ENCODE results near the gene TMEM273.

TMEM273 gene

GRCh38 chr10:49106451-49106850 is 81.7 kb downstream of the TMEM273 start:
- no peaks in the 10 kb centered on the region for H3K27me3 ChIP-seq (ENCODE audit: insufficient read depth, low read length)
- H3K9me2 ChIP-seq (ENCODE audit: low read depth, low read length) = no peaks in the 10 kb centered on the region
- no peak overlapping the region for H3K9ac ChIP-seq (ENCODE audit: low read length)
- H3K9me3 ChIP-seq (ENCODE audit: low read length) = no peaks in the 10 kb centered on the region
- H3K4me3 ChIP-seq (ENCODE audit: low read depth, low read length, poor library complexity, severe bottlenecking) = no peak overlapping the region
- no peak overlapping the region for H3K27ac ChIP-seq (ENCODE audit: low read depth, low read length, poor library complexity, severe bottlenecking)
- no peaks in the 10 kb centered on the region for H4K20me1 ChIP-seq (ENCODE audit: insufficient read depth, low read length)
- no peak overlapping the region for H2AFZ ChIP-seq (ENCODE audit: low read length)
- H3K79me2 ChIP-seq (ENCODE audit: insufficient read depth, low read length) = no peaks in the 10 kb centered on the region
- H3K4me1 ChIP-seq (ENCODE audit: insufficient read depth, low read length, severe bottlenecking) = no peaks in the 10 kb centered on the region
- no peaks in the 10 kb centered on the region for H3K36me3 ChIP-seq (ENCODE audit: insufficient read depth, low read length)
- H3F3A ChIP-seq (ENCODE audit: insufficient read depth, low read length) = no peaks in the 10 kb centered on the region
- no peak overlapping the region for H3K4me2 ChIP-seq (ENCODE audit: low read length)
- no peak for TF ChIP-seq CTCF (IDR thresholded peaks at IDR 0.05; ENCODE audit: low read length)

GRCh38 chr10:49105076-49105475 is 83.1 kb downstream of the TMEM273 start:
- H3K4me3 ChIP-seq (ENCODE audit: low read depth, low read length, poor library complexity, severe bottlenecking) = no peak overlapping the region
- no peak overlapping the region for H3K27ac ChIP-seq (ENCODE audit: low read depth, low read length, poor library complexity, severe bottlenecking)
- TF ChIP-seq CTCF (IDR thresholded peaks at IDR 0.05; ENCODE audit: low read length) = no peak
- TF ChIP-seq EZH2 (IDR thresholded peaks at IDR 0.05; ENCODE audit: borderline replicate concordance, low read length) = no peak
- no peaks in the 10 kb centered on the region for H3K9me2 ChIP-seq (ENCODE audit: low read depth, low read length)
- H2AFZ ChIP-seq (ENCODE audit: low read length) = no peak overlapping the region
- H3K4me2 ChIP-seq (ENCODE audit: low read length) = no peak overlapping the region
- H3K79me2 ChIP-seq (ENCODE audit: insufficient read depth, low read length) = no peaks in the 10 kb centered on the region
- H4K20me1 ChIP-seq (ENCODE audit: insufficient read depth, low read length) = no peaks in the 10 kb centered on the region
- no peaks in the 10 kb centered on the region for H3F3A ChIP-seq (ENCODE audit: insufficient read depth, low read length)
- H3K27me3 ChIP-seq (ENCODE audit: insufficient read depth, low read length) = no peaks in the 10 kb centered on the region
- no peaks in the 10 kb centered on the region for H3K4me1 ChIP-seq (ENCODE audit: insufficient read depth, low read length, severe bottlenecking)
- H3K36me3 ChIP-seq (ENCODE audit: insufficient read depth, low read length) = no peaks in the 10 kb centered on the region
- H3K9me3 ChIP-seq (ENCODE audit: low read length) = no peaks in the 10 kb centered on the region
- H3K9ac ChIP-seq (ENCODE audit: low read length) = no peak overlapping the region

Measured in OCI-LY1 (cell line).